Measurements from ENCODE around the gene SHROOM2.

SHROOM2 gene

GRCh38 chrX:9937761-9938160 is 151.5 kb downstream of the SHROOM2 start:
- TF ChIP-seq CSDC2 (CRISPR knock-in tag; IDR thresholded peaks at IDR 0.05) (no peak), TCF4 (CRISPR knock-in tag; IDR thresholded peaks at IDR 0.05; ENCODE audit: borderline replicate concordance) (no peak), ZNF8 (CRISPR knock-in tag; IDR thresholded peaks at IDR 0.05) (no peak), ZFP3 (CRISPR knock-in tag; IDR thresholded peaks at IDR 0.05) (no peak), ESRRG (CRISPR knock-in tag; IDR thresholded peaks at IDR 0.05) (no peak), PPARA (CRISPR knock-in tag; IDR thresholded peaks at IDR 0.05; ENCODE audit: borderline replicate concordance) (no peak), CREB5 (CRISPR knock-in tag; IDR thresholded peaks at IDR 0.05; ENCODE audit: low read depth) (no peak), SNAI2 (CRISPR knock-in tag; IDR thresholded peaks at IDR 0.05) (no peak), TSHZ2 (CRISPR knock-in tag; IDR thresholded peaks at IDR 0.05) (no peak), ZFP30 (CRISPR knock-in tag; IDR thresholded peaks at IDR 0.05) (no peak)
- no peak for ATAC-seq

- no peak for TF ChIP-seq OSR1 (CRISPR knock-in tag; IDR thresholded peaks at IDR 0.05)
- TF ChIP-seq POU6F1 (CRISPR knock-in tag; IDR thresholded peaks at IDR 0.05; ENCODE audit: borderline replicate concordance, low read depth), result no peak
- TF ChIP-seq CSDC2 (CRISPR knock-in tag; IDR thresholded peaks at IDR 0.05), result no peak
- TF ChIP-seq SNAI2 (CRISPR knock-in tag; IDR thresholded peaks at IDR 0.05), result no peak
- TF ChIP-seq ZNF70 (CRISPR knock-in tag; IDR thresholded peaks at IDR 0.05), result no peak
- TF ChIP-seq ZNF8 (CRISPR knock-in tag; IDR thresholded peaks at IDR 0.05), result no peak
- no peak for TF ChIP-seq PATZ1 (CRISPR knock-in tag; IDR thresholded peaks at IDR 0.05; ENCODE audit: borderline replicate concordance)
- TF ChIP-seq ZC3H10 (CRISPR knock-in tag; IDR thresholded peaks at IDR 0.05), result no peak
- no peak for TF ChIP-seq ZFP3 (CRISPR knock-in tag; IDR thresholded peaks at IDR 0.05)
- no peak for TF ChIP-seq RARB (CRISPR knock-in tag; IDR thresholded peaks at IDR 0.05)
- no peak for TF ChIP-seq PPARA (CRISPR knock-in tag; IDR thresholded peaks at IDR 0.05; ENCODE audit: borderline replicate concordance)
- no peak for TF ChIP-seq GLIS3 (CRISPR knock-in tag; IDR thresholded peaks at IDR 0.05)
- no peak for TF ChIP-seq ZNF565 (CRISPR knock-in tag; conservative IDR thresholded peaks at IDR 0.05; ENCODE audit: low read depth)
- TF ChIP-seq CSRNP3 (CRISPR knock-in tag; IDR thresholded peaks at IDR 0.05), result no peak
- no peak for TF ChIP-seq ARNTL (CRISPR knock-in tag; IDR thresholded peaks at IDR 0.05; ENCODE audit: borderline replicate concordance, low read depth)
- no peak for TF ChIP-seq ISL1 (CRISPR knock-in tag; IDR thresholded peaks at IDR 0.05)
- no peak for ATAC-seq
Observed at GRCh38 chrX:9938516-9938915, 152.3 kb downstream of the SHROOM2 start.

GRCh38 chrX:9940421-9940820 is 154.2 kb downstream of the SHROOM2 start:
- no peak for ATAC-seq
- TF ChIP-seq ESRRG (CRISPR knock-in tag; IDR thresholded peaks at IDR 0.05), result no peak
- no peak for TF ChIP-seq POU6F1 (CRISPR knock-in tag; IDR thresholded peaks at IDR 0.05; ENCODE audit: borderline replicate concordance, low read depth)
- TF ChIP-seq PATZ1 (CRISPR knock-in tag; IDR thresholded peaks at IDR 0.05; ENCODE audit: borderline replicate concordance), result no peak
- TF ChIP-seq CSRNP3 (CRISPR knock-in tag; IDR thresholded peaks at IDR 0.05), result no peak
- TF ChIP-seq ISL1 (CRISPR knock-in tag; IDR thresholded peaks at IDR 0.05), result no peak

Measured in SK-N-SH treated with all-trans-retinoic acid at 6 μM for 48 hours (cell line).